HepG2 (cell line): ENCODE measurements around the gene MEI1. TPM values are rescaled to one million over a fixed set of nuclear protein-coding genes. Genes with fewer than 3 reads are reported as not detected.

ENCODE experiments used
- EED ChIP-seq: sonication (generic); formaldehyde crosslinking; IDR thresholded peaks from 2 replicates; pipeline ENCODE4 v1.5.0; 2020; ENCODE audit warnings: mild to moderate bottlenecking, missing genetic modification reagents
- EHMT2 ChIP-seq: fragments of 200-600 bp; sonication (generic); IDR thresholded peaks from 2 replicates; pipeline ENCODE4 v1.7.0; 2017; ENCODE audit warnings: antibody characterized with exemption, low read depth, low read length, borderline replicate concordance
- ETV5 ChIP-seq: IDR thresholded peaks from 2 replicates; pipeline ENCODE4 v1.6.1; 2018; ENCODE audit warnings: missing biosample characterization, missing genetic modification reagents, inconsistent platforms, borderline replicate concordance
- FOSL1 ChIP-seq: sonication (generic); formaldehyde crosslinking; IDR thresholded peaks from 2 replicates; pipeline ENCODE4 v1.9.0; 2021; ENCODE audit warnings: missing genetic modification reagents, borderline replicate concordance
- HCFC1 ChIP-seq: fragments of 150-350 bp; IDR thresholded peaks from 2 replicates; pipeline ENCODE4 v1.6.1; 2014; ENCODE audit warnings: low read depth, low read length
- HDAC2 ChIP-seq: sonication (generic); formaldehyde crosslinking; IDR thresholded peaks from 2 replicates; pipeline ENCODE4 v1.4.0; 2020; ENCODE audit warnings: missing genetic modification reagents
- PBX2 ChIP-seq: IDR thresholded peaks from 2 replicates; pipeline ENCODE4 v1.6.1; 2016; ENCODE audit warnings: control low read depth
- PHF5A ChIP-seq: IDR thresholded peaks from one replicate; pipeline ENCODE4 v1.6.1; 2018; ENCODE audit warnings: low read depth, missing genetic modification reagents; ENCODE audit not compliant: unreplicated experiment
- PITX1 ChIP-seq: sonication (generic); formaldehyde crosslinking; IDR thresholded peaks from 2 replicates; pipeline ENCODE4 v1.5.1; 2020; ENCODE audit warnings: mild to moderate bottlenecking, missing genetic modification reagents
- POLR2A ChIP-seq, 2 experiments: IDR thresholded peaks; 2 replicates each; pipeline ENCODE4 v1.6.1; 2011; ENCODE audit warnings: low read depth in 2 of 2, low read length in 2 of 2, mild to moderate bottlenecking in 1 of 2, moderate library complexity in 1 of 2; ENCODE audit not compliant: insufficient read depth in 1 of 2
- RNF2 ChIP-seq: fragments of 450-650 bp; conservative IDR thresholded peaks from 2 replicates; pipeline ENCODE4 v1.6.1; 2016; ENCODE audit warnings: low read depth
- SP1 ChIP-seq, 2 experiments: fragments of 450-650 bp in 1 of 2; sonication (generic) in 1 of 2; formaldehyde crosslinking in 1 of 2; IDR thresholded peaks; 2 replicates each; pipeline versions ENCODE4 v1.4.0 to v1.6.1; 2016 to 2020; ENCODE audit warnings: missing genetic modification reagents in 1 of 2
- TBL1XR1 ChIP-seq: fragments of 150-350 bp; IDR thresholded peaks from 2 replicates; pipeline ENCODE4 v1.6.1; 2014; ENCODE audit warnings: borderline replicate concordance, low read length; ENCODE audit not compliant: partially characterized antibody
- ZBTB25 ChIP-seq: IDR thresholded peaks from 2 replicates; pipeline ENCODE4 v1.6.1; 2018; ENCODE audit warnings: missing genetic modification reagents
- ZBTB43 ChIP-seq: sonication (generic); formaldehyde crosslinking; conservative IDR thresholded peaks from 2 replicates; pipeline ENCODE4 v1.4.0; 2020; ENCODE audit warnings: missing genetic modification reagents
- ZNF546 ChIP-seq: sonication (generic); formaldehyde crosslinking; conservative IDR thresholded peaks from 2 replicates; pipeline ENCODE4 v1.8.1; 2023; ENCODE audit warnings: mild to moderate bottlenecking, missing genetic modification reagents
- ZNF550 ChIP-seq: sonication (generic); formaldehyde crosslinking; IDR thresholded peaks from 2 replicates; pipeline ENCODE4 v1.4.0; 2020; ENCODE audit warnings: mild to moderate bottlenecking, missing genetic modification reagents, borderline replicate concordance
- ZNF564 ChIP-seq: sonication (generic); formaldehyde crosslinking; IDR thresholded peaks from 2 replicates; pipeline ENCODE4 v1.8.1; 2023; ENCODE audit warnings: mild to moderate bottlenecking, missing genetic modification reagents
- ZSCAN30 ChIP-seq: sonication (generic); formaldehyde crosslinking; IDR thresholded peaks from 2 replicates; pipeline ENCODE4 v1.5.0; 2020; ENCODE audit warnings: mild to moderate bottlenecking, missing genetic modification reagents
- ZZZ3 ChIP-seq: sonication (generic); formaldehyde crosslinking; IDR thresholded peaks from 2 replicates; pipeline ENCODE4 v1.4.0; 2020; ENCODE audit warnings: missing genetic modification reagents, mild to moderate bottlenecking, borderline replicate concordance
- polyA plus RNA-seq, 8 experiments: library from polyadenylated mRNA; depleted of rRNA in 3 of 8; stranded (reverse) in 7 of 8; unstranded in 1 of 8; fragments of >200 nt; fragmentation: Illumina TruSeq in 4 of 8; extraction: Trizol in 4 of 8; gene quantifications; 2 replicates each; pipeline versions ENCODE4 v1.2.1 to v1.2.3, GENCODE V29; 2011 to 2016; ENCODE audit warnings: low read depth in 4 of 8, missing spikeins in 1 of 8, mixed read lengths in 1 of 8; ENCODE audit not compliant: insufficient read depth in 1 of 8
- total RNA-seq, 5 experiments: library from RNA; depleted of rRNA; stranded (reverse); fragments of >200 nt; fragmentation: Illumina TruSeq; extraction: Trizol; gene quantifications; 2 replicates each; pipeline ENCODE4 v1.2.3, GENCODE V29; 2016; ENCODE audit warnings: low read depth in 1 of 5
- TF ChIP-seq, protein P1 (sequence below): sonication (generic); formaldehyde crosslinking; IDR thresholded peaks from 2 replicates; pipeline ENCODE4 v1.5.0; 2020; ENCODE audit warnings: mild to moderate bottlenecking, missing genetic modification reagents
- TF ChIP-seq, protein P2 (sequence below): sonication (generic); formaldehyde crosslinking; IDR thresholded peaks from 2 replicates; pipeline ENCODE4 v1.8.0; 2022; ENCODE audit warnings: mild to moderate bottlenecking, missing genetic modification reagents

MEI1 gene
- total and polyA plus RNA-seq, 2 of the 13 experiments (the other 11 are each of a cell fraction or from before 2014, with no cell fraction given): 0.75 to 1.9 TPM

DNA sequence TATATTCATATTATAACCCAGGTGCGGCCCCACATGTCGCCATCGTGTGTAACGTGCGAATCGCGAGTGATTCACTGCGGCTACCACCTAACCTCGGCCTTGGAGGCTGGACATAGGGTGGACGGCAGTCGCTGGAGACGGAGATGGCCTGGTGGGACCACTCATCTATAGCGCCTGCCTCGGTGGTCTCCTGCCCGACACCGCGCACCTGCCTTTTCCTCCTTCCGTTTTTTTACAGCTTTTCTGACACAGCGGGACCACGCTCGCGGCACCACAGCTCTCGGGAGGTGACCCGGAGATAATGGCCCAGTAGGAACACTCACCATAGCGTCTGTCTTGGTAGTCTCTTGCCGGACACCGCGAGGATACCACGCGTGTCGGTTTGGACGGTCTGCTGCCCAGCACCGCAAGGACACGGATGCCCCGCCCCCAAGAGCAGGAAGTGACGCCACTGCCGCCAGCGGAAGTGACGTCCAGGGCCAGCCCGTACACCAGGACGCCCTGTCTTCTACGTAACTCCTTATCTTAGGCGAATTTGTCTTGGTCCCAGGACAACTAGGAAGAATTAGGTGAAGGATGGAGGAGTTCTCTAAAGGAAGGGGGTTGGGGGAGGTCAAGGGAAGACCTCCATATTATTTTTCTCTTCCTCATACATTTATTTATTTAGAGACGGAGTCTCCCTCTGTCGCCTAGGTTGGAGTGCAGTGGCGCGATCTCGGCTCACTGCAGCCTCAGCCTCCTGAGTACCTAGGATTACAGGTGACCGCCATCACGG, 17.1 kb upstream of the MEI1 start (continued):
- TF ChIP-seq, protein P1, sequence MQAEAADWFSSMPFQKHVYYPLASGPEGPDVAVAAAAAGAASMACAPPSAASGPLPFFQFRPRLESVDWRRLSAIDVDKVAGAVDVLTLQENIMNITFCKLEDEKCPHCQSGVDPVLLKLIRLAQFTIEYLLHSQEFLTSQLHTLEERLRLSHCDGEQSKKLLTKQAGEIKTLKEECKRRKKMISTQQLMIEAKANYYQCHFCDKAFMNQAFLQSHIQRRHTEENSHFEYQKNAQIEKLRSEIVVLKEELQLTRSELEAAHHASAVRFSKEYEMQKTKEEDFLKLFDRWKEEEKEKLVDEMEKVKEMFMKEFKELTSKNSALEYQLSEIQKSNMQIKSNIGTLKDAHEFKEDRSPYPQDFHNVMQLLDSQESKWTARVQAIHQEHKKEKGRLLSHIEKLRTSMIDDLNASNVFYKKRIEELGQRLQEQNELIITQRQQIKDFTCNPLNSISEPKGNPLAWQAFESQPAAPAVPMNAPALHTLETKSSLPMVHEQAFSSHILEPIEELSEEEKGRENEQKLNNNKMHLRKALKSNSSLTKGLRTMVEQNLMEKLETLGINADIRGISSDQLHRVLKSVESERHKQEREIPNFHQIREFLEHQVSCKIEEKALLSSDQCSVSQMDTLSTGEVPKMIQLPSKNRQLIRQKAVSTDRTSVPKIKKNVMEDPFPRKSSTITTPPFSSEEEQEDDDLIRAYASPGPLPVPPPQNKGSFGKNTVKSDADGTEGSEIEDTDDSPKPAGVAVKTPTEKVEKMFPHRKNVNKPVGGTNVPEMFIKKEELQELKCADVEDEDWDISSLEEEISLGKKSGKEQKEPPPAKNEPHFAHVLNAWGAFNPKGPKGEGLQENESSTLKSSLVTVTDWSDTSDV (CRISPR knock-in tag): no peak; the same call in 1 of the 2 replicates
- TF ChIP-seq PBX2 (CRISPR knock-in tag) (peak; percentile 51; the same call in 1 of the 2 replicates), POLR2A (IDR thresholded peaks at IDR 0.05; ENCODE audit: insufficient read depth in 1 of 2, low read depth in 2 of 2, low read length in 2 of 2) (peak; percentile 74 to 94), EHMT2 (no peak), FOSL1 (CRISPR knock-in tag) (no peak), ZNF564 (CRISPR knock-in tag) (no peak), PHF5A (CRISPR knock-in tag) (peak; percentile 32), ETV5 (CRISPR knock-in tag) (peak; percentile 72; the same call in 1 of the 2 replicates), ZSCAN30 (CRISPR knock-in tag) (no peak), EED (CRISPR knock-in tag) (no peak), ZNF546 (CRISPR knock-in tag) (no peak), ZZZ3 (peak; percentile 47; the same call in 1 of the 2 replicates), ZNF550 (CRISPR knock-in tag) (no peak), HDAC2 (CRISPR knock-in tag) (peak; percentile 71), HCFC1 (peak; percentile 50; the same call in 1 of the 2 replicates), ZBTB43 (0 out of 2 replicates have a peak, but pooled peaks have one; percentile 34), TBL1XR1 (no peak), RNF2 (no peak), ZBTB25 (CRISPR knock-in tag) (no peak), PITX1 (CRISPR knock-in tag) (peak; percentile 57; the same call in 1 of the 2 replicates), SP1 (IDR thresholded peaks at IDR 0.05) (no peak), SP1 (CRISPR knock-in tag; IDR thresholded peaks at IDR 0.05) (peak; percentile 71)
- TF ChIP-seq, protein P2, sequence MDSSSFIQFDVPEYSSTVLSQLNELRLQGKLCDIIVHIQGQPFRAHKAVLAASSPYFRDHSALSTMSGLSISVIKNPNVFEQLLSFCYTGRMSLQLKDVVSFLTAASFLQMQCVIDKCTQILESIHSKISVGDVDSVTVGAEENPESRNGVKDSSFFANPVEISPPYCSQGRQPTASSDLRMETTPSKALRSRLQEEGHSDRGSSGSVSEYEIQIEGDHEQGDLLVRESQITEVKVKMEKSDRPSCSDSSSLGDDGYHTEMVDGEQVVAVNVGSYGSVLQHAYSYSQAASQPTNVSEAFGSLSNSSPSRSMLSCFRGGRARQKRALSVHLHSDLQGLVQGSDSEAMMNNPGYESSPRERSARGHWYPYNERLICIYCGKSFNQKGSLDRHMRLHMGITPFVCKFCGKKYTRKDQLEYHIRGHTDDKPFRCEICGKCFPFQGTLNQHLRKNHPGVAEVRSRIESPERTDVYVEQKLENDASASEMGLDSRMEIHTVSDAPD (CRISPR knock-in tag): no peak
